ENCODE measurements around the gene RFX1.

DNA sequence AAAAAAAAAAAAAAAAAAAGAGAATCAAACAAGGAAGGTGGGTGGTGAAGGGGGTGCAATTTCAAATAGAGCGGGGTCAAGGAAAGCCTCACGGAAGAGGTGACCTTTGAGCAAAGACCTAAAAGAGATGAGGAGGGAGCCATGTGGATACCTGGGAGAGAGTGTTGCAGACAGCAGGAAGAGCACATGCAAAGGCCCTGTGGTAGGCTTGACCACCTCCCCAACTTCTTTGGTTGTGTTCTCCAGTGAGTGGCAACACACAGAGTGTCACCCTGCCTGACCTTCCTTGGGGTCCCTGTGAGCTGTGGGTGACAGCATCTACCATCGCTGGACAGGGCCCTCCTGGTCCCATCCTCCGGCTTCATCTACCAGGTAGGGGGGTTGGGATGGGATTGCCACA, 44.4 kb upstream of the RFX1 start:
- TF ChIP-seq EZH2phosphoT487 (IDR thresholded peaks at IDR 0.05; ENCODE audit: insufficient read depth, low read depth) (no peak), EZH2 (IDR thresholded peaks at IDR 0.05; ENCODE audit: insufficient read depth, poor library complexity, severe bottlenecking) (no peak)

Data from GM23248 (cell line).